ENCODE measurements around the gene PCDHGA1.
A peak's percentile ranks its signal among the peaks of the same experiment; 100 is the strongest.

PCDHGA1 gene

GRCh38 chr5:141514330-141515133, 184.2 kb downstream of the PCDHGA1 start:
- DNase-seq (ENCODE audit: low read depth), result no peak

- no peak for DNase-seq (ENCODE audit: low read depth)
Observed at GRCh38 chr5:141515141-141515540, 184.8 kb downstream of the PCDHGA1 start.

- no peak for DNase-seq (ENCODE audit: low read depth)
Observed at GRCh38 chr5:141515946-141516671, 185.8 kb downstream of the PCDHGA1 start.

- DNase-seq (ENCODE audit: low read depth), result no peak
Observed at GRCh38 chr5:141516672-141517025, 186.3 kb downstream of the PCDHGA1 start.

GRCh38 chr5:141517312-141517711, 187.0 kb downstream of the PCDHGA1 start:
- no peak for DNase-seq (ENCODE audit: low read depth)

- no peak for DNase-seq (ENCODE audit: low read depth)
Observed at GRCh38 chr5:141517880-141518617, 187.7 kb downstream of the PCDHGA1 start.

- DNase-seq (ENCODE audit: low read depth), result no peak
Observed at GRCh38 chr5:141518618-141519015, 188.3 kb downstream of the PCDHGA1 start.

- no peak for DNase-seq (ENCODE audit: low read depth)
Observed at GRCh38 chr5:141519605-141520565, 189.6 kb downstream of the PCDHGA1 start.

GRCh38 chr5:141521244-141521781, 191.0 kb downstream of the PCDHGA1 start:
- DNase-seq (ENCODE audit: low read depth), result no peak

- no peak for DNase-seq (ENCODE audit: low read depth)
Observed at GRCh38 chr5:141522301-141522700, 192.0 kb downstream of the PCDHGA1 start.

GRCh38 chr5:141523991-141524390, 193.7 kb downstream of the PCDHGA1 start:
- DNase-seq (ENCODE audit: low read depth), result no peak

GRCh38 chr5:141524604-141525597, 194.6 kb downstream of the PCDHGA1 start:
- DNase-seq (ENCODE audit: low read depth), result peak; percentile 28

GRCh38 chr5:141525653-141526052, 195.3 kb downstream of the PCDHGA1 start:
- DNase-seq (ENCODE audit: low read depth), result no peak

- DNase-seq (ENCODE audit: low read depth), result no peak
Observed at GRCh38 chr5:141527426-141527825, 197.1 kb downstream of the PCDHGA1 start.

- no peak for DNase-seq (ENCODE audit: low read depth)
Observed at GRCh38 chr5:141528291-141528984, 198.1 kb downstream of the PCDHGA1 start.

GRCh38 chr5:141529002-141529401, 198.7 kb downstream of the PCDHGA1 start:
- no peak for DNase-seq (ENCODE audit: low read depth)

- no peak for DNase-seq (ENCODE audit: low read depth)
Observed at GRCh38 chr5:141529873-141530272, 199.6 kb downstream of the PCDHGA1 start.

GRCh38 chr5:141532726-141533125, 202.4 kb downstream of the PCDHGA1 start:
- DNase-seq (ENCODE audit: low read depth), result no peak

GRCh38 chr5:141533897-141534296, 203.6 kb downstream of the PCDHGA1 start:
- no peak for DNase-seq (ENCODE audit: low read depth)
